Small intestine (tissue), 7 donors: ENCODE results near the gene MBOAT1. TPM values are rescaled to one million over a fixed set of nuclear protein-coding genes. Genes with fewer than 3 reads are reported as not detected.
A peak's percentile ranks its signal among the peaks of the same experiment; 100 is the strongest.
"Not testable (repeated sequence)": the region's sequence is repeated elsewhere in the genome, so short reads cannot be mapped to it uniquely, and the experiment has no call there.

ENCODE experiments used
- DNase-seq, 2 donors: peaks; one replicate each; pipeline versions ENCODE4 v3.0.0 to v3.0.0-alpha.2; 2013
- FAIRE-seq: peaks from 2 replicates; lab custom pipeline; 2012; peaks lifted over from hg19 to GRCh38; lab: Jason Lieb, UNC
- H3K27ac ChIP-seq, 3 donors: one replicate each; pipeline ENCODE4 v1.5.1; 2013; ENCODE audit warnings: low read length in 2 of 3, mild to moderate bottlenecking in 2 of 3, control low read depth in 1 of 3, inconsistent platforms in 1 of 3, low read depth in 1 of 3, moderate library complexity in 1 of 3
- H3K27me3 ChIP-seq, 3 donors: one replicate each; pipeline ENCODE4 v1.6.1; 2013; ENCODE audit warnings: low read length in 3 of 3, inconsistent platforms in 1 of 3; ENCODE audit not compliant: control insufficient read depth in 3 of 3, insufficient read depth in 3 of 3
- H3K36me3 ChIP-seq, 3 donors: one replicate each; pipeline ENCODE4 v1.6.1; 2013; ENCODE audit warnings: low read length in 3 of 3, inconsistent platforms in 1 of 3, low read depth in 1 of 3, mild to moderate bottlenecking in 1 of 3, moderate library complexity in 1 of 3; ENCODE audit not compliant: control insufficient read depth in 3 of 3, insufficient read depth in 2 of 3
- H3K4me1 ChIP-seq, 3 donors: one replicate each; pipeline ENCODE4 v1.6.1; 2013; ENCODE audit warnings: low read length in 2 of 3, inconsistent platforms in 1 of 3, low read depth in 1 of 3, mild to moderate bottlenecking in 1 of 3, moderate library complexity in 1 of 3; ENCODE audit not compliant: control insufficient read depth in 3 of 3, insufficient read depth in 2 of 3
- H3K4me3 ChIP-seq, 3 donors: one replicate each; pipeline ENCODE4 v1.5.1; 2013; ENCODE audit warnings: low read length in 3 of 3, control low read depth in 1 of 3, inconsistent platforms in 1 of 3, low read depth in 1 of 3, mild to moderate bottlenecking in 1 of 3, moderate library complexity in 1 of 3
- H3K9me3 ChIP-seq, 2 donors: one replicate each; pipeline ENCODE4 v1.6.1; 2013; ENCODE audit warnings: low read depth in 1 of 2, low read length in 1 of 2; ENCODE audit not compliant: control insufficient read depth in 2 of 2, insufficient read depth in 1 of 2
- WGBS, 3 donors: extraction: QIAGEN DNeasy Blood & Tissue Kit; methylation state at CpG; one replicate each; pipeline ENCODE4 v1.1.7; 2013; 5-methylcytosine and 5-hydroxymethylcytosine counted together
- polyA plus RNA-seq, 4 donors: library from polyadenylated mRNA; stranded (reverse) in 3 of 4; unstranded in 1 of 4; fragments of 200-250 nt in 3 of 4; fragments of 120-200 nt in 1 of 4; gene quantifications; one replicate each; pipeline versions ENCODE4 v1.2.1 to v1.2.3, GENCODE V29; 2013
- donor health status: healthy with polysubstance abuse.
- donor health status: control.
- donor health status: control.
- donor health status: Bipolar disorder and iron deficiency.
- donor health status: healthy.

MBOAT1 gene
- polyA plus RNA-seq, 4 donors = 1.1 to 31.1 (median 6.9) TPM

- DNase-seq (peak in 1 of 2 donors; percentile 38), FAIRE-seq (no peak)
- peaks cover 0 to 8% of the 10 kb centered on the region in 2 donors for H3K9me3 ChIP-seq
- peaks cover 5 to 26% (median 18%) of the 10 kb centered on the region in 3 donors for H3K4me1 ChIP-seq
- peaks cover 0 to 19% (median 0%) of the 10 kb centered on the region in 3 donors for H3K36me3 ChIP-seq
- no peaks in the 10 kb centered on the region for H3K27me3 ChIP-seq
- H3K4me3 ChIP-seq = no peak overlapping the region
- 58 to 80% (median 76%) methylated on average over 3 of the region's 3 CpGs for WGBS, 3 donors
- no peak overlapping the region for H3K27ac ChIP-seq
Observed at GRCh38 chr6:20180935-20181334, 31.3 kb downstream of the MBOAT1 start.

GRCh38 chr6:20179287-20180045, 32.8 kb downstream of the MBOAT1 start:
- H3K27me3 ChIP-seq, H3K4me3 ChIP-seq, H3K9me3 ChIP-seq, DNase-seq, FAIRE-seq, H3K27ac ChIP-seq: not testable (repeated sequence)
- Histone ChIP-seq H3K36me3 (peaks cover 0 to 10% (median 0%) of the 10 kb centered on the region in 3 donors), H3K4me1 (peaks cover 5 to 26% (median 18%) of the 10 kb centered on the region in 3 donors)
- WGBS, 3 donors = 85 to 91% (median 90%) methylated on average over 4 of the region's 4 CpGs

GRCh38 chr6:20178327-20178726, 33.9 kb downstream of the MBOAT1 start:
- DNase-seq (peak; percentile 62 to 83), FAIRE-seq (no peak)
- Histone ChIP-seq H3K27me3 (no peaks in the 10 kb centered on the region), H3K36me3 (peaks cover 0 to 2% (median 0%) of the 10 kb centered on the region in 3 donors), H3K4me1 (peaks cover 3 to 23% (median 11%) of the 10 kb centered on the region in 3 donors), H3K4me3 (no peak overlapping the region), H3K9me3 (peaks cover 0 to 8% of the 10 kb centered on the region in 2 donors), H3K27ac (no peak overlapping the region)
- 14 to 59% (median 44%) methylated on average over 2 of the region's 2 CpGs for WGBS, 3 donors

GRCh38 chr6:20175810-20176410, 36.4 kb downstream of the MBOAT1 start:
- FAIRE-seq (no peak), DNase-seq (peak; percentile 42 to 67)
- Histone ChIP-seq H3K4me1 (peaks cover 3 to 15% (median 3%) of the 10 kb centered on the region in 3 donors), H3K9me3 (no peaks in the 10 kb centered on the region), H3K27me3 (no peaks in the 10 kb centered on the region), H3K4me3 (no peak overlapping the region), H3K27ac (peak overlapping the region in 1 of 3 donors; percentile 26), H3K36me3 (peaks cover 0 to 7% (median 0%) of the 10 kb centered on the region in 3 donors)
- 47 to 78% (median 75%) methylated on average over 4 of the region's 4 CpGs for WGBS, 3 donors

- Histone ChIP-seq H3K27ac (no peak overlapping the region), H3K36me3 (peaks cover 0 to 9% (median 0%) of the 10 kb centered on the region in 3 donors), H3K27me3 (no peaks in the 10 kb centered on the region), H3K9me3 (no peaks in the 10 kb centered on the region), H3K4me1 (peaks cover 1 to 15% (median 6%) of the 10 kb centered on the region in 3 donors), H3K4me3 (no peak overlapping the region)
- FAIRE-seq = no peak
- DNase-seq = peak in 1 of 2 donors; percentile 28
- WGBS, 3 donors = 73 to 76% (median 73%) methylated on average over 13 of the region's 13 CpGs
Observed at GRCh38 chr6:20173833-20174792, 38.2 kb downstream of the MBOAT1 start.

- 91 to 100% (median 95%) methylated on average over 3 of the region's 3 CpGs for WGBS, 3 donors
Observed at GRCh38 chr6:20172842-20173456, 39.3 kb downstream of the MBOAT1 start.

GRCh38 chr6:20170455-20171148, 41.7 kb downstream of the MBOAT1 start:
- Histone ChIP-seq H3K27me3 (no peaks in the 10 kb centered on the region), H3K9me3 (no peaks in the 10 kb centered on the region), H3K27ac (no peak overlapping the region), H3K4me3 (no peak overlapping the region), H3K36me3 (peaks cover 0 to 15% (median 0%) of the 10 kb centered on the region in 3 donors), H3K4me1 (peaks cover 0 to 5% (median 0%) of the 10 kb centered on the region in 3 donors)
- 87 to 91% (median 90%) methylated on average over 4 of the region's 4 CpGs for WGBS, 3 donors
- no peak for DNase-seq
- FAIRE-seq = no peak

More at GRCh38 chr6:20172842-20173456, 39.3 kb downstream of the MBOAT1 start:
- no peak for FAIRE-seq
- H3K4me1 ChIP-seq = peaks cover 1 to 11% (median 8%) of the 10 kb centered on the region in 3 donors
- H3K27ac ChIP-seq = no peak overlapping the region
- no peaks in the 10 kb centered on the region for H3K27me3 ChIP-seq
- H3K9me3 ChIP-seq = no peaks in the 10 kb centered on the region
- peaks cover 0 to 9% (median 0%) of the 10 kb centered on the region in 3 donors for H3K36me3 ChIP-seq
- no peak for DNase-seq
- H3K4me3 ChIP-seq = no peak overlapping the region
